ENCODE results near the gene SLC16A12.

SLC16A12 gene

GRCh38 chr10:89382757-89383156 is 152.6 kb downstream of the SLC16A12 start:
- H3K4me3 ChIP-seq (ENCODE audit: low read depth, low read length): no peak overlapping the region
- TF ChIP-seq CTCF (IDR thresholded peaks at IDR 0.05; ENCODE audit: low read depth, low read length, missing control alignments): no peak
- in situ Hi-C loops (cut with HindIII; ENCODE audit: low sequenced_read_pairs): no loop called here
- no peak for DNase-seq (ENCODE audit: low read depth)

All from astrocyte of the cerebellum (primary cell).